ENCODE measurements around the gene TC2N.
"Not testable (repeated sequence)": the region's sequence is repeated elsewhere in the genome, so short reads cannot be mapped to it uniquely, and the experiment has no call there.

The TC2N gene

GRCh38 chr14:91867316-91867988 lies at the start of gene TC2N:
TC2N (minus strand) TSS chr14:91867536; CDS start chr14:91813769, 53,767 bp downstream.
- peak in 1 of 2 donors; percentile 26 for DNase-seq (ENCODE audit: low read depth in 2 of 2)

GRCh38 chr14:91912035-91912434 lies 44.7 kb upstream of the TC2N start:
- no peak for DNase-seq (ENCODE audit: low read depth in 2 of 2)

- DNase-seq (ENCODE audit: low read depth in 2 of 2): no peak
These were observed 44.2 kb upstream of the TC2N start for GRCh38 chr14:91911474-91912032.

GRCh38 chr14:91910196-91910595 lies 42.9 kb upstream of the TC2N start:
- no peak for DNase-seq (ENCODE audit: low read depth in 2 of 2)

GRCh38 chr14:91906374-91906773 lies 39.0 kb upstream of the TC2N start:
- no peak for DNase-seq (ENCODE audit: low read depth in 2 of 2)

- no peak for DNase-seq (ENCODE audit: low read depth in 2 of 2)
These were observed 37.8 kb upstream of the TC2N start for GRCh38 chr14:91904956-91905645.

- no peak for DNase-seq (ENCODE audit: low read depth in 2 of 2)
These were observed 37.1 kb upstream of the TC2N start for GRCh38 chr14:91904483-91904882.

- DNase-seq (ENCODE audit: low read depth in 2 of 2): no peak
These were observed 35.7 kb upstream of the TC2N start for GRCh38 chr14:91903070-91903469.

- no peak for DNase-seq (ENCODE audit: low read depth in 2 of 2)
These were observed 35.0 kb upstream of the TC2N start for GRCh38 chr14:91902336-91902735.

- no peak for DNase-seq (ENCODE audit: low read depth in 2 of 2)
These were observed 34.3 kb upstream of the TC2N start for GRCh38 chr14:91901449-91902226.

- DNase-seq (ENCODE audit: low read depth in 2 of 2): no peak
These were observed 32.5 kb upstream of the TC2N start for GRCh38 chr14:91899806-91900205.

GRCh38 chr14:91899213-91899612 lies 31.9 kb upstream of the TC2N start:
- DNase-seq (ENCODE audit: low read depth in 2 of 2): no peak

- DNase-seq (ENCODE audit: low read depth in 2 of 2): no peak
These were observed 31.0 kb upstream of the TC2N start for GRCh38 chr14:91898372-91898771.

GRCh38 chr14:91897716-91898115 lies 30.4 kb upstream of the TC2N start:
- not testable (repeated sequence) for DNase-seq (ENCODE audit: low read depth in 2 of 2)

- DNase-seq (ENCODE audit: low read depth in 2 of 2): no peak
These were observed 29.9 kb upstream of the TC2N start for GRCh38 chr14:91897106-91897701.

- DNase-seq (ENCODE audit: low read depth in 2 of 2): no peak
These were observed 29.1 kb upstream of the TC2N start for GRCh38 chr14:91896419-91896818.

GRCh38 chr14:91893669-91894068 lies 26.3 kb upstream of the TC2N start:
- DNase-seq (ENCODE audit: low read depth in 2 of 2): no peak

GRCh38 chr14:91893007-91893406 lies 25.7 kb upstream of the TC2N start:
- DNase-seq (ENCODE audit: low read depth in 2 of 2): no peak

GRCh38 chr14:91891721-91892220 lies 24.4 kb upstream of the TC2N start:
- DNase-seq (ENCODE audit: low read depth in 2 of 2): no peak

- no peak for DNase-seq (ENCODE audit: low read depth in 2 of 2)
These were observed 23.8 kb upstream of the TC2N start for GRCh38 chr14:91891101-91891500.

- DNase-seq (ENCODE audit: low read depth in 2 of 2): no peak
These were observed 23.0 kb upstream of the TC2N start for GRCh38 chr14:91890291-91890749.
